Tibial artery (tissue), 4 donors: Measurements from ENCODE around the gene WEE2.
"Not testable (repeated sequence)": the region's sequence is repeated elsewhere in the genome, so short reads cannot be mapped to it uniquely, and the experiment has no call there.

ENCODE experiments used
- DNase-seq, 2 donors: peaks; one replicate each; pipeline ENCODE4 v3.0.0-alpha.2; 2019
- H3K27ac ChIP-seq, 2 donors: fragments of 200-600 bp; sonication (generic) in 1 of 2; 1 replicate in 1 of 2; 2 replicates in 1 of 2; pipeline ENCODE4 v1.5.1; 2018 to 2019; ENCODE audit warnings: mild to moderate bottlenecking in 1 of 2
- H3K27me3 ChIP-seq, 2 donors: fragments of 200-600 bp; sonication (generic) in 1 of 2; one replicate each; pipeline versions ENCODE4 v1.5.1 to v1.6.0; 2016 to 2019
- H3K36me3 ChIP-seq, 3 donors: fragments of 200-600 bp; sonication (generic) in 2 of 3; one replicate each; pipeline ENCODE4 v1.5.1; 2016 to 2019; ENCODE audit warnings: mild to moderate bottlenecking in 2 of 3
- H3K4me1 ChIP-seq, 4 donors: fragments of 200-600 bp; sonication (generic) in 2 of 4; 1 replicate in 3 of 4; 2 replicates in 1 of 4; pipeline ENCODE4 v1.5.1; 2016 to 2019
- H3K4me3 ChIP-seq, 2 donors: fragments of 200-600 bp; sonication (generic) in 1 of 2; 1 replicate in 1 of 2; 2 replicates in 1 of 2; pipeline ENCODE4 v1.5.1; 2018 to 2019; ENCODE audit warnings: mild to moderate bottlenecking in 2 of 2
- H3K9me3 ChIP-seq, 3 donors: fragments of 200-600 bp; sonication (generic) in 1 of 3; one replicate each; pipeline ENCODE4 v1.5.1; 2016 to 2019
- CTCF ChIP-seq, 2 experiments: fragments of 200-600 bp in 1 of 2; fragments of 450-650 bp in 1 of 2; IDR thresholded peaks; one replicate each; pipeline ENCODE4 v1.5.1; 2017 to 2019; ENCODE audit warnings: antibody characterized with exemption in 2 of 2, mild to moderate bottlenecking in 1 of 2, moderate library complexity in 1 of 2
- intact Hi-C: fragments of 100-400 bp; cut with DNase I; formaldehyde crosslinking; loops from one replicate; pipeline ENCODE4 v1.15.0; 2023; ENCODE audit warnings: low total_unique reads

Gene WEE2

GRCh38 chr7:141763797-141764196, 55.6 kb downstream of the WEE2 start, which contains the start of gene TAS2R3:
TSS of gene TAS2R3 (plus strand) at chr7:141764097. CDS start at chr7:141764159, 62 bp downstream.
- no peak for TF ChIP-seq CTCF (IDR thresholded peaks at IDR 0.05)
- DNase-seq: no peak
- peaks cover 36 to 74% (median 43%) of the 10 kb centered on the region in 3 donors for H3K36me3 ChIP-seq
- no peak within 1 kb of the TSS for H3K4me3 ChIP-seq
- H3K9me3 ChIP-seq: no peaks in the 10 kb centered on the region
- no peaks in the 10 kb centered on the region for H3K27me3 ChIP-seq
- H3K4me1 ChIP-seq: no peaks in the 10 kb centered on the region
- H3K27ac ChIP-seq: no peak within 1 kb of the TSS
- intact Hi-C loops: no loop called here

GRCh38 chr7:141770083-141770583, 62.0 kb downstream of the WEE2 start:
- H3K4me3 ChIP-seq, intact Hi-C loops, H3K27ac ChIP-seq, H3K9me3 ChIP-seq, H3K4me1 ChIP-seq, DNase-seq, H3K27me3 ChIP-seq: not testable (repeated sequence)
- H3K36me3 ChIP-seq: peaks cover under 1 to 24% (median 11%) of the 10 kb centered on the region in 3 donors

GRCh38 chr7:141776374-141776773, 68.2 kb downstream of the WEE2 start, which contains the start of gene TAS2R4:
TSS of gene TAS2R4 (plus strand) at chr7:141776674. CDS start at chr7:141778489, 1,815 bp downstream.
- Histone ChIP-seq H3K4me1 (no peaks in the 10 kb centered on the region), H3K4me3 (no peak within 1 kb of the TSS), H3K27ac (no peak within 1 kb of the TSS), H3K9me3 (peaks cover 0 to 7% (median 3%) of the 10 kb centered on the region in 3 donors), H3K27me3 (no peaks in the 10 kb centered on the region), H3K36me3 (peaks cover 8 to 39% (median 27%) of the 10 kb centered on the region in 3 donors)
- TF ChIP-seq CTCF (IDR thresholded peaks at IDR 0.05): no peak
- DNase-seq: no peak
- intact Hi-C loops: no loop called here
